NT2/D1 (cell line): Measurements from ENCODE around the gene FIP1L1.

Experiments
- YY1 ChIP-seq: IDR thresholded peaks from 2 replicates; pipeline ENCODE4 v1.6.1; 2011; ENCODE audit not compliant: insufficient read length, insufficient read depth
- ZNF274 ChIP-seq: IDR thresholded peaks from 2 replicates; pipeline ENCODE4 v1.6.1; 2011; ENCODE audit warnings: mild to moderate bottlenecking, low read depth, low read length

DNA sequence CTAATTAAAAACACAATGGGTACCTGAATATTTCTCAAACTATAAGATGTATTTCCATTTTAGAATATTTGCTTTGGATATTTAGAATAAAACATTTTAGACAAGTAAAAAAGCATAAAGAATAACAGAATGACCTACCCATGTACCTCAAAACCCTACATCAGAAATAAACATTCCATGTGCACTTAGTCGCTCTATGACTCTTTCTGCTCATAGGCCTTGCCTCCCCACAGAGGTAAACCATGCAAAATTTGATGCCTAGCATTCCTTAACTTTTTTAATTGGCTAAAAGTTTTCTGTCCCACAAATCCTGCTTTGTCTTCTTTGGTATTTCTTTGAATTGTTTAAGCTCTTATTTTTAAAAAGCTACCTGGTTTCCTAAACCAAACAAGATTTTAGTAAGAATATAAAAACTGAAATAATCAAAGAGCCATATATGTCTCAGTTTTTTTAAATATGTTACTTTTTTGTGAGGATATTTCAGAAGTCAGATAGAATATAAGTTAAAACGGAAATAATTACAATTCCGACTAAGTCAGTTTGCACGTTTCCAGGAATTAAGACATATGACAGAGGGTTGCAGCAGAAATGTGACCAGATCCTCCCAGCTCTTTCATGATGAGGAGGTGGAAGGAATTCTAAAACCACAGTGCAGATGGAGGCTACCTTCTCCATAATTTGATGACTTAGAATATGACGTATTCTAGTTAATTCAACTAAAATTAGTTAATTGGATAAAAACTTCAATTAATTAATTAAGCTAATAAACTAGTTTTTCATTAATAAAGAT, 102.5 kb downstream of the FIP1L1 start:
- TF ChIP-seq YY1 (no peak), ZNF274 (no peak)
